ENCODE data around the gene AP4E1.
"Not testable (repeated sequence)": the region's sequence is repeated elsewhere in the genome, so short reads cannot be mapped to it uniquely, and the experiment has no call there.

The AP4E1 gene

DNA sequence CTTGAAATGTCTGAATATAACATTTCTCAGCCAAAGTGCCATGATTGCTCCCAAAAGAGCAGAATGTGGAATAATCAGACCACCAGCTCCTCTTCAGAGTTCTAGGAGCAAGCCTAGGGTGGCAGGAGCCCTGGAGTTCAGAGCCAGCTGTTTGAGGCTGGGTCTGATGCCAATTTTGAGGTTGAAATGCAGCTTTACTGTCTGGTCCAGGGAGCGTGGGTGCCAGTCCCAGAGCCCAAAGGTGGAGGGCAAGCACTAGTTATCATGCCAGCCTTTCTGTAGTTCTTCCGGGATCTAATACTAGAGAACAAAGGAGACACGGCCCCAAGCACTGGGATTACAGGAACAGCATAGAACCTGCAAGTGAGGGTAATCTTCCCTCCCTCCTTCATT, 117.0 kb downstream of the AP4E1 start:
- DNase-seq: no peak

GRCh38 chr15:51030649-51031316, 122.3 kb downstream of the AP4E1 start:
- DNase-seq: no peak

DNA sequence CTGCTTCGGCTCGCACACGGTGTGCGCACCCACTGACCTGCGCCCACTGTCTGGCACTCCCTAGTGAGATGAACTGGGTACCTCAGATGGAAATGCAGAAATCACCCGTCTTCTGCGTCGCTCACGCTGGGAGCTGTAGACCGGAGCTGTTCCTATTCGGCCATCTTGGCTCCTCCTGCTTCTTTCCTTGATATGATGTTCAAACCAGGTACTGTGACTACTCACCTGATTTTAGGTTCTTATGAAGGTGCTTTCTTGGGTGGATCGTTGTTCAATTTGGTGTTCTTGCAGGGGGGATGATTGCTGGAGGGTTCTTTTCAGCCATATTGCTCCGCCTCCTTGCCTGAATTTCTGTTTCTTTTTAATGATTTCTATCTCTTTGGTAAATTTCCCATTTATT, 129.0 kb downstream of the AP4E1 start:
- DNase-seq: not testable (repeated sequence)

DNA sequence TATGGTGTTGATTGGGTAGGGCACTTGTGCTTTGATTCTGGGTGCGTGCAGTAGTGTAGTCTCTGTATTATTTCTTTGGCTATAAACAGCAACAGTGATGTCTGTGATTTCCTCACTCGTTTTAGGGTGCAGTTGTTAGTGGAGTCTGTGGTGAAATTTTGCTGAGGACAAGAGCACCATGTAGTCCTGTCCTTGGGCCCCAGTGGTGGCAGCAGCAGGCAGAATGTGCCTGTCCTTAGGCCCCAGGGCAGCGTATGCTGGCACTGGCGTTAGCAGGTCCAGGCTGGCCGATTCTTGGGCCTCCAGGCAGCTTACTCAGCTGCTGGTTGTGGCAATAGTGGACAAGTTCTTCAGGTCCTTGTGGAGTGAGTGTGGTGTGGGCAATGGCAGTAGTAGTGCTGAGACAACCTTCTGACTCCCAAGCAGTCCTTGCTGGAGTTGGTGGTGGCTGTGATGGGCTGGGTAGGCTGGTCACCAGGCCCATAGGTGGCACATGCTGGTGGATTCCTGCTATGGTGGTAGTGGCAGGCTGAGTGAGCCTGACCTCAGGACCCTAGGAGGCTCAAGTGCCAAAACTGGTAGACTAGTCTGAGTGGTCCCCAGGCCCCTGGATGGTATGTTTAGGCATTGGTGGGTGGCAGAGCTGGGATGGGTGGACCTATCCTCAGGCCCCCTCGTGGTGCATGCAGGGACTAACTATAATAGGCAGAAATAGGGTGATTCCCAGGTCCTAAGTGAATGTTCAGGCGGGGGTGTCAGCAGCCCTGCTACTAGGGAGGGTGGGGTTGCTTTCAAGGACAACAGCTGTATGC, 129.9 kb downstream of the AP4E1 start:
- no peak for DNase-seq

- DNase-seq: no peak
These were observed 130.5 kb downstream of the AP4E1 start for GRCh38 chr15:51038974-51039319.

DNA sequence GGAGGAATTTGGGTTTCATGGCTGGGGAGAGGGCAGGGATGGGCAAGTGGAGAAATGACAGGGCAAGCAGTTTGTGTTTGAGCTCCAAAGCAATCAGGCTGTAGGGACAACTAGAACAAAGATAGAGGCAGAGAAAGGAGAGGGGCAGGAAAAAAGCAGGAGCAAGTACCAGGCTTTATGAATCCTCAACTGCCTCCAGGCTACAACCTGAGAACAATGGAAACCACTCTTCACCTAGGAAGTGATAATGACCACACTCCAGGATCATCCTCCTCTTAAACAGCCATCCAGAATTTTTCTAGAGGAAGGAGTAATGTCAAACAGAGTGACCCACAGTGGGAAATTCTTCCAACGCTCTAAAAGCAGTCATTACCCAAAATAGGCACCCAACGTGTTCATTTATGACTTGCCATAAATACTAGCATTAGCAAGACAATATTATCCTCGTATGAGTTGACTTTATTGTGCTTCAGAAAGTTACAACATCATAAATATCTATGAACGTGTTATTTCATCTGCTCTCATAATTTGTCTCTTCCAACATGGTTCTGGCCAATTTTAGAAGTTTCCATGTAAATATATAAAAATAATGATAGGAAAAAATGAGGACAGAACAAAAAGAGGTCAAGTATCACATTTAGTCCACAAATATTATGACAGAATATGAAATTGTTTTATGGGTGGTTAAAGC, 135.7 kb downstream of the AP4E1 start:
- DNase-seq: no peak

DNA sequence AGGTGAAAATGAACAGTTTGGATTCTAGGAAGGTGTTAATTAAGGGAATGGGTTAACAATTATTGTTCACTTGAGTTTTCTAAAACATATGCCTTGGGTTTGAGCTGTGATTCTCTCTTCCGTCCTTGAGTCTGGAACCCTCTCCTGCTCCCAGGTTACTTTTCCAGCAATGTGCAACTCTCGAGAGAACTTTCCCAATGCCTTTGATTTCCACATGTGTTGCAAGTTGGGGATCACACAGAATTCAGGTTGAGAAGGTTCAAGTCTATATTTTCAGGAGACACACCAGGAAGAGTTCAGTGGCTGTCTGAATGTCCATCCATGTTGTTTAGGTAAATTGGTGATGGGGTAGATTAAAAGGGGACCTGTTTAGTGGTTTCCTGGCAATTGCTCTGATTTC, 137.5 kb downstream of the AP4E1 start:
- no peak for DNase-seq

- DNase-seq: no peak
These were observed 138.4 kb downstream of the AP4E1 start for GRCh38 chr15:51046799-51047449.

GRCh38 chr15:51048308-51048707, 139.8 kb downstream of the AP4E1 start:
- DNase-seq: no peak

DNA sequence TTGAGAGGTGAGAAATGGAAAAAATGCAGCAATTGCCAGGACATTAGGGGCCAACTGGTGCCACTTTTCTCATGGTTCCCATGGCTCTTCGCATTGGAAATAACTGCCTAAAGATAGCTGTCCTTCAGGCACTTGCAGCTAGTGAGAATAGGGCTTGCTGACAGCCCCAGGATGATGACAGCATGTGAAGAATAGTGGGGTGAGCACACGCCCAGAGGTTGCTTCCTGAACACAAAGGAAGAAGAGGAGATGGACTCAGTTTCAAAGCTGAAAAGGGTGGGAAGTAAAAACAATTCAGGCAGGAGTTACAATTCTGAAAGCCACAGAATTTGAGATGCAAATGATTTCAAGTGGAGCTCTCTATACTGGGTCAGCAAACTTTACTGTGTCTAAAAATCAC, 140.6 kb downstream of the AP4E1 start:
- DNase-seq: no peak

DNA sequence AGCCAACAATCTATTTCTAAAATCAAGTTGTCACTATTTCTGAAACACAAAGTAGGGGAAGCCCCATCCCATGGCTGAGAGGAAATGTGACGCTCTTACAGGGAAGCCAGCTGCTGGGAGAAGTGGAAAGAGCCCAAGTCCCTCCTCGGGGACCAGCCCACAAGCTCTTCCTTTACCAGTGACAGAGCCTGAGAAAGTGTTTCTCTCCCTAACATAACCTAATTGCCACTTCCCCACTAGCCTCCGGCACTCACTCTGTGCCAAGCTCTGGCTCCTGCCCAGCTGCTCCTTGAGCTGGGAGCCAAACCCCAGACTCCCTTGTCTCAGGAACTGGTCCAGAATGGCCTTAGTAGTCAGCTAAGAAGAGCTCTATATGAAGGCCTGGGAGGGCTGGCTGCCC, 143.3 kb downstream of the AP4E1 start:
- DNase-seq: no peak

DNA sequence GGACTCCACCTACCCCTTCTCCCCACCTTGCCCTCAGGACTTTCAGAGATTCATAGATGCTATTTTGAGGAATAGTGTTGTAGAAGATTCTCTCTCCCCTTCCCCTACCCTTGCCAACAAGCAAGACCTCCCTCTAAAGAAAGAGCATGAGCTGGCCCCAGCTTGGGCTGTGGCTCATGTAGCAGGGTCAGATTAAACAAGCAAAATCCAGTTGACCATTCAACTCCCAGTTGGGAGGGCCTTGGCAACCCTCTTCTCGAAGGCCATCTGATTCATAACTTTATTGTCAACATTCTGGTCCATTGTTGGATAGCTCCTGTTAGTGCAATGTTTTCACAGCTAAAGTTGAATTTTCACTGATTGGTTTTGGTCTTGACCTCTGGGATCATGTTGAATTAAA, 145.1 kb downstream of the AP4E1 start:
- no peak for DNase-seq

GRCh38 chr15:51054535-51054934, 146.1 kb downstream of the AP4E1 start:
- DNase-seq: no peak
